Measurements from ENCODE around the gene OPA3. TPM values are rescaled to one million over a fixed set of nuclear protein-coding genes. Genes with fewer than 3 reads are reported as not detected.
A peak's percentile ranks its signal among the peaks of the same experiment; 100 is the strongest.

OPA3 gene
- total RNA-seq, 1 experiment from 2014 or later, result 20.5 TPM

GRCh38 chr19:45598267-45599001 lies 13.8 kb upstream of the OPA3 start:
- DNase-seq (ENCODE audit: low spot score), result no peak

- no peak for DNase-seq (ENCODE audit: low spot score)
Measured at GRCh38 chr19:45597425-45598111, 13.0 kb upstream of the OPA3 start.

DNA sequence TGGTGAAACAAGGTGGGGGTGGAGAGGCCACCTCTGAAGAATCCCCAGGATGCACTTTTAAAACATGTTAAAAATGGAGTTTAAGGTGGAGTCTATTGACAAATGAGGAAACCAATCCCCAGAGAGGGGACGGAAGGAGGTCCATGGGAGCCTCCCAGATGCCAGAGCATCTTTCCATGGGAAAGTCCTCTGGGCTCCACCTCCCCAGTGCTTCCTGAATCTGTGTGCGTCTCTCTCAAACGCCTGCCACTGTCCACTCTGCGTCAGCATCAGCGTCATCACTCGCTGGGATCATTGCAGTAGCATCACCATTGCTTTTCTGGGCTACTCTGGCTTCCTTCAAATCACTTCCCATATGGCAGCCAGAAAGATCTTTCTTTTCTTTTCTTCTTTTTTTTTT lies 11.2 kb upstream of the OPA3 start:
- no peak for DNase-seq (ENCODE audit: low spot score)

- DNase-seq (ENCODE audit: low spot score), result no peak
Measured at GRCh38 chr19:45593520-45593919, 8.9 kb upstream of the OPA3 start.

- DNase-seq (ENCODE audit: low spot score), result no peak
Measured at GRCh38 chr19:45592366-45592765, 7.8 kb upstream of the OPA3 start.

DNA sequence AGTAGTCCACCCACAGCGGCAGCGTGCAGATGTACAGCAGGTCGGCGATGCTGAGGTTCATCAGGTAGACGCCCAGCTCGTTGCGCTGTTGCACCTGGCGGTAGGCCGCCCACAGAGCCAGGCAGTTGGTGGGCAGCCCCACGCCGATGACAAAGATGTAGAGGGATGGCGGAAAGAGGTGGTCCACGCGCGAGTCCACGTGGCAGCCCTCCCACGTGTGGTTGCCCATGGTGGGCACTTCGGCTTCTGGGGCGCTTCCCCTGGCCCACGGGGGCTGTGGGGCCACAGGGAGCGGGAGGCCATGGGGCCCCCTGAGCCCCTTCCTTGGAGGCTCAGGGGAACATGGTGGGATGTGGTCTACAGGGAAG lies 7.0 kb upstream of the OPA3 start:
- DNase-seq (ENCODE audit: low spot score), result no peak

DNA sequence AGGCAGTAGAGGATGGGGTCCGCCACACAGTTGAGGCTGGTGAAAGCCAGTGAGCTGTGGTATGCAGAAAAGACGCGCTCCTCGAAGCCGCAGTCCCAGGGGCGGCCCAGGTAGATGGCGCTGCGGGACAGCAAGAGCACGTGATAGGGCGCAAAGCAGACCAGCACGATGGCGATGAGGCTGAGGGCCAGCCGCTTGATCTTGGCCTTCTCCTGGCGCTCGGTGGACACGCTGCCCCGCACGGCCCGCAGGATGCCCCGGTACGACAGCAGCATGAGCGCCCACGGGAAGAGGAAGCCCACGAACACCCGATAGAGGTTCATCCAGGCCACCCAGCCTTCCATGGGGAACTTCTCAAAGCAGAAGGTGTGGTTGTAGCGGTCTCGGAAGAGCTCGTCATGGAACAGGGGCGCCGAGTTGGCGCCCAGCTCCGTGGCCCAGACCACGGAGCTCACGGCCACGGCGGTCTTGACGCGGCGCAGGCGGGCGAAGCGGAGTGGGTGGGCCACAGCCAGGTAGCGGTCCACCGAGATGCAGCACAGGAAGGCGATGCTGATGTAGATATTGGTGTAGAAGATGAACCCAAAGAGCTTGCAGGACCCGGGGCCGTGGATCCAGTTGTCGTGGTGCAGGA lies 6.5 kb upstream of the OPA3 start:
- DNase-seq (ENCODE audit: low spot score), result peak; percentile 69

GRCh38 chr19:45590300-45591003 lies 5.8 kb upstream of the OPA3 start:
- DNase-seq (ENCODE audit: low spot score), result no peak

DNA sequence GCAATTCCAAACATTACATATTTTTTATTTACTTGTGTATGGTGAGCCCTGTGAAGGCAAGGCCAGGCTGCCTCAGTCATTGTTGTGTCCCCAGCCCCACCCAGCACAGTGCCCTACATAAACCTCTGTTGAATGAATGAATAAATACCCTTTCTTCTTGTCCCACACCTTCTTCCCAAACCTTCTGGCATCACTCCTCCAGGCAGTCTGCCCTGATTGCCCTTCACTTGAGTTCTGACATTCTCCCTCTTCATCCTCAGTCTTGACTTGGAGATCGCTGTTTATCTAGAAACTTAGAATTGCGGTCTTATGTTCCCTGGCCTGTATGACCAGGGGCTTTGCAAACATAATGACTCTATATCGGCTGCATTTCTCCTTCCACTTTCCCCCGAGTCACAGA lies 5.2 kb upstream of the OPA3 start:
- no peak for DNase-seq (ENCODE audit: low spot score)

GRCh38 chr19:45587873-45588272 lies 3.3 kb upstream of the OPA3 start:
- DNase-seq (ENCODE audit: low spot score), result no peak

- DNase-seq (ENCODE audit: low spot score), result no peak
Measured at GRCh38 chr19:45585158-45585577, 566 bp upstream of the OPA3 start.

GRCh38 chr19:45581576-45581975 lies 3.0 kb downstream of the OPA3 start:
- DNase-seq (ENCODE audit: low spot score), result no peak

GRCh38 chr19:45578861-45579260 lies 5.7 kb downstream of the OPA3 start:
- DNase-seq (ENCODE audit: low spot score), result no peak

DNA sequence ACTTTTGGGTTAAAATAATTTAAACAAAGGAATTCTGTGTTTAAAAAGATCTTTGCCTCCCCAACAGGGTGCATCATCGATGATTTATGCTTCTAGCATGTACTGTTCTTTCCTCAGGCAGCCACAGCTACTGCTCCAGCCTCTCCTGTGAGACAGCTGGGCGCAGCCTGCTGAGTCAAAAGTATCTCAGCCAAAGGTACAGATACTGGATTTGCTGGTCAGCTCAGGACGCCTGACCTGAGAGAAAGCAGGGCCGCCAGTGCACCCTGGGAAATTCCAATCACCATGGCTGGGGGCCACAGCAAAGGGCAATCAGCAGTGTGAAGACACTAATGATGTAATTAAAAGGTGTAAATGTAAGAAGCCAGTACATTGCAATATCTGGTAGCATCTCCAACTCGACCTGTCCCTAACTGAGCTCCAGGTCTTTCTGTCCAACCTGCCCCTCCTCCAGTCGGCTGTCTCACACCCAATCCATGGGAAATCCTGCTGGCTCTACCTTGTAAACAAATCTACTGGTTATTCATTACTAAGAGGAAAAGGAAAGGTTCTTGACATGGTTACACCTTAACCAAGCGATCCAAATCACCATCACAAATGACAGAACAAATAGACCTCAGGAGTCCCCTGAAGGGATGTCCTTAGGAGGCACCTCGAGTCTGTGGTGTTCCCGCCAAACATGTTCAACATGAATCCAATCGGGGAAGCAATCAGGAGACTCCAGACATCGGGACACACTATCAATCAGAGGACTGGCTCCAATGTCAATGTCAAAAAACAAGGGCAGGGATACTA lies 7.3 kb downstream of the OPA3 start:
- DNase-seq (ENCODE audit: low spot score), result peak; percentile 94

DNA sequence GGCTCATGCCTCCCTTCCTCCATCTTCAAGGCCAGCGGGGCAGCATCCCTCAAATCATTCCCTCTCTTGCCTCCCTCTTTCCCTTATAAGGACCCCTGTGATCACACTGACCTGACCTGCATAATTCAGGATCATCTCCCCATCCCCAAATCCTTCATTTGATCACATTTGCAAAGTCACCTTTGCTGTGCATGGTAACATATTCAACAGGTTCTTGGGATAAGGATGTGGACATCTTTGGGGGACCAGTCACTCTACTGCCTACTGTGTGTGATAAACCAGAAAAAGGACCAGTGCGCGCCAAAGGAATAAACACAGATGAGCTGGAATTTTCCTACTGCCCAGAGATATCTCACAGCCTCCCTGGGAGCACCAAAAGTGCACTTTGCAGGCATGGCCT lies 7.9 kb downstream of the OPA3 start:
- no peak for DNase-seq (ENCODE audit: low spot score)

DNA sequence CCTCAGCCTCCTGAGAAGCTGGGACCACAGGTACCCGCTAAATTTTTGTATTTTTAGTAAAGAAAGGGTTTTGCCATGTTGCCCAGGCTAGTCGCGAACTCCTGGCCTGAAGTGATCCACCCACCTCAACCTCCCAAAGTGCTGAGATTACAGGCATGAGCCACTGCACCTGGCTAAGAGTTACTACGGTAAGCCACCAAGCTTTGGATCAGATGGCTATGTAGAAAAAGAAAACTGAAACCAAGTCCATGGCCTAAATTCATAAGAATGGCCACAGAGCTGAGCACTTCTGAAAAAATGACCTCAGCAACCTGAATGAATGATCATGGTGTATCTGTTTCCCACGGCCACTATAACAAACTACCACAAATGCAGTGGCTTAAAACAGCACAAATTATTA lies 9.4 kb downstream of the OPA3 start:
- DNase-seq (ENCODE audit: low spot score), result no peak

GRCh38 chr19:45574526-45574925 lies 10.1 kb downstream of the OPA3 start:
- DNase-seq (ENCODE audit: low spot score), result no peak

DNA sequence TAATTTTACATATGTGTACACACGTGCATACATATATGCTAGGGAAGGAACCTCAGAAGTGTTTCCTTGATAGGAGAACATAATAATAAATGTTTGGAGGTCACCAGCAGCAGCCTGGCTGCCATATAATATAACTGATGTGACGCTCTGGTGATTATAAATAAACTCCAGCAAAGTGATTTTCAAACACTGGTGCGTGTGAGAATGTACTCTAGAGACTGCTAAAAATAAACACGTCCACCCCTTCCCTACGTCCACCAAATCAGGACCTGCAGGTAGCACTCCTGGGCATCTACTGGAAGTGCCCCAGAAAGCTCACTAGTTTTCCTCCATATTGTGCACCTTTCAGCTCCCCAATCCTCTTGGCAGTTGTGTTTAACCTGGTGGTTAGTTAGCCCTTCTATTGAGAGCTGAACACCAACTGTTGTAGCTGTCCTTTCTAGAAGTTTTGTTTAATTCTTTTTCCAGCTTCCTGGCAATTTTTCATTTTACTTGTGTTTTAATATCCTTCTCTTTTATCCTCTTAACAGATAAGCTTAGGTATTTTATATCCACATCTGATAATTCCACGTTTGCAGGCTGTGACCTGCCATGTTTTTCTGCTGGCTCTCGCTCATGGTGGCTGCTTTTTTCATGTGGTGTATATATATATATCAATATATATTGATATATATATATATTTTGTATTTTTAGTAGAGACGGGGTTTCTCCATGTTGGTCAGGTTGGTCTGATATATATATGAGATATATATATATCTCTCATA lies 13.0 kb downstream of the OPA3 start:
- DNase-seq (ENCODE audit: low spot score), result no peak

GRCh38 chr19:45569619-45570421 lies 14.8 kb downstream of the OPA3 start:
- DNase-seq (ENCODE audit: low spot score), result peak; percentile 78

DNA sequence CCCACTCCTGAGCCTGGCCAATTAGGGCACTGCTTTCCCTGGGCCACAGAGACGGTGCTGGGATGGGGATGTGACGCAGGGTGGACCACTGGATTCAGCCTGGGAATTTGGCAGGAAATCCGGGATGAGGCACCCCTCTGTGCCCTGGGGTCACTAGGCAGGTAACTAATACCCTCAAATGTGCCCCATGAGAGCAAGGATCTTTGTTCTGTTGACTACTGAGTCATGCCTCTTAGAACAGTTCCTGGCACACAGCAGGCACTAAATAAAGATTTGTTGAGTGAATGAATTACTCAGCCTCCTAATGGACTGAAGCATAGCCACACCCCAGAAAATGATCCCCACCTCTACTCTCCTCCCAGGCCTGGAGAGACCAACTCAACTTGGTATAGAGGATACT lies 15.9 kb downstream of the OPA3 start:
- peak; percentile 32 for DNase-seq (ENCODE audit: low spot score)

Data from HT-29 (cell line).